ENCODE data around the gene ANAPC1. TPM values are rescaled to one million over a fixed set of nuclear protein-coding genes. Genes with fewer than 3 reads are reported as not detected.
"Not testable (repeated sequence)": the region's sequence is repeated elsewhere in the genome, so short reads cannot be mapped to it uniquely, and the experiment has no call there.

The ANAPC1 gene
- total RNA-seq, 2 donors from 2014 or later: 33.6 to 45.6 TPM

- H3K27ac ChIP-seq; H3K4me1 ChIP-seq (ENCODE audit: control insufficient read depth in 1 of 2, low read depth in 2 of 2); DNase-seq (ENCODE audit: low spot score); H3K9me3 ChIP-seq; H3K36me3 ChIP-seq; ATAC-seq (ENCODE audit: insufficient number of reproducible peaks, low FRiP score, low read depth); H3K27me3 ChIP-seq (replicated peaks; ENCODE audit: insufficient read depth); H3K4me3 ChIP-seq: not testable (repeated sequence)
Observed at GRCh38 chr2:111777155-111777554, 106.8 kb downstream of the ANAPC1 start.

- H3K27me3 ChIP-seq (replicated peaks; ENCODE audit: insufficient read depth); H3K4me1 ChIP-seq (ENCODE audit: control insufficient read depth in 1 of 2, low read depth in 2 of 2); ATAC-seq (ENCODE audit: insufficient number of reproducible peaks, low FRiP score, low read depth); H3K36me3 ChIP-seq; H3K4me3 ChIP-seq; DNase-seq (ENCODE audit: low spot score); H3K9me3 ChIP-seq; H3K27ac ChIP-seq: not testable (repeated sequence)
Observed at GRCh38 chr2:111776296-111776695, 107.7 kb downstream of the ANAPC1 start.

DNA sequence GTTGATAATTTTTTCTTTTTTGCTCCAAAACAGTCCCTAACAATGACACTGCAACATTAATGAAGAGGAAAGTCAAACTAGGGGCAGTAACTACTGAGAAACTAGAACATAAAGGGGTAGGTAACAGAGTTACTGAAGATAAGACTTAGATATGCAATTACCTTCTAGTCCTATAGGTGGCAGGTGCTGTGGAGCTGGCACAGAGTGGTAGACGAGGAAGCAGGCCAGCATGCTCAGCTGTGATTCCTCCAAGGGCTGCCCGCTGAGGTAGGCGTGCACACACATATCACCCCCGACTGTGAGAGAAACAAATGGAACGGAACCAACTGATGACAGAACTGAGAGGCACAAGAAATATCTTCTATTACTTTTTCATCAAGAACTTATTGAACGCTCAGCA lies 111.8 kb downstream of the ANAPC1 start:
- not testable (repeated sequence) for DNase-seq (ENCODE audit: low spot score); H3K27ac ChIP-seq; H3K4me1 ChIP-seq (ENCODE audit: control insufficient read depth in 1 of 2, low read depth in 2 of 2); H3K9me3 ChIP-seq; H3K27me3 ChIP-seq (replicated peaks; ENCODE audit: insufficient read depth); H3K4me3 ChIP-seq; H3K36me3 ChIP-seq; ATAC-seq (ENCODE audit: insufficient number of reproducible peaks, low FRiP score, low read depth)

DNA sequence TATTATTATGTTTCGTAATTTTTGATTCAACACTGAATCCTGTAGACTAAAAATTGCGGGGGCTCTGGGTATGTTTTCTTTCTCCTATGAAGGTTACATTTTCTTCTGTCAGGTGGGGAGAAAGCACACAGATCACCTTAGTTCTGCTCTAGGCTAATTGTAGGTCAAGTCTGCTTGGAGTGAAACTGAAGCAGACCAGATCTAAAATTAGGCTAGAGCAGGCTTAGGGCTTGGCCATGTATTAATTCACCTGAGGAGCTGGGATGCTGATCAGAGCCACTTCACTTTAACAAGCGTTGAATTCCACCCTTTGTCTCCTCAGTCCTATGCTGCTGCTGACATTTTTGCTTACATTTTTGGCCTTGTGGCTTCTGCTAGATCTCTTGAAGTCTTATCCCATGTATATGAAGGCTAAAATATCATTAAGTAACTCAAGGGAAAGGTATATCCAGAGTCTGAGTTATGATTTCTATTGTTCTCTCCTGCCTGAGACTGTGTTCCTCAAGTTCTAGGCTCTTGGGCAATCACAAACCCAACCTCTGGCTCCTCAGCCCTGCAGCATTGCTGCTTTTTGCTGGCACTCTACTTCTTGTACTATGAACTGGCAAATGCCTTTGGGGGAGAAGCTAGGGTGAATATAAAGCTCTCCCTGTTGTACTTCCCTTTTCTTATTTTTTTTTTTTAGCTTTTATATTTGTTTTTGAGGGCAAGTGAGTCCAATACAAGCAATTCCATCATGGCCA lies 112.9 kb downstream of the ANAPC1 start:
- not testable (repeated sequence) for DNase-seq (ENCODE audit: low spot score); H3K4me3 ChIP-seq; ATAC-seq (ENCODE audit: insufficient number of reproducible peaks, low FRiP score, low read depth)

GRCh38 chr2:111768266-111769190 lies 115.5 kb downstream of the ANAPC1 start:
- DNase-seq (ENCODE audit: low spot score); ATAC-seq (ENCODE audit: insufficient number of reproducible peaks, low FRiP score, low read depth); H3K27ac ChIP-seq: not testable (repeated sequence)

More for the DNA sequence above, 112.9 kb downstream of the ANAPC1 start:
- not testable (repeated sequence) for H3K27me3 ChIP-seq (replicated peaks; ENCODE audit: insufficient read depth); H3K36me3 ChIP-seq; H3K4me1 ChIP-seq (ENCODE audit: control insufficient read depth in 1 of 2, low read depth in 2 of 2); H3K9me3 ChIP-seq; H3K27ac ChIP-seq

GRCh38 chr2:111767087-111767486 lies 116.9 kb downstream of the ANAPC1 start:
- H3K27ac ChIP-seq; H3K36me3 ChIP-seq; DNase-seq (ENCODE audit: low spot score); H3K27me3 ChIP-seq (replicated peaks; ENCODE audit: insufficient read depth); H3K9me3 ChIP-seq; H3K4me3 ChIP-seq; H3K4me1 ChIP-seq (ENCODE audit: control insufficient read depth in 1 of 2, low read depth in 2 of 2); ATAC-seq (ENCODE audit: insufficient number of reproducible peaks, low FRiP score, low read depth): not testable (repeated sequence)

More at GRCh38 chr2:111768266-111769190, 115.5 kb downstream of the ANAPC1 start:
- H3K4me3 ChIP-seq; H3K4me1 ChIP-seq (ENCODE audit: control insufficient read depth in 1 of 2, low read depth in 2 of 2); H3K36me3 ChIP-seq; H3K9me3 ChIP-seq; H3K27me3 ChIP-seq (replicated peaks; ENCODE audit: insufficient read depth): not testable (repeated sequence)

GRCh38 chr2:111766295-111766694 lies 117.7 kb downstream of the ANAPC1 start:
- not testable (repeated sequence) for H3K27me3 ChIP-seq (replicated peaks; ENCODE audit: insufficient read depth); ATAC-seq (ENCODE audit: insufficient number of reproducible peaks, low FRiP score, low read depth); H3K36me3 ChIP-seq; H3K4me3 ChIP-seq; DNase-seq (ENCODE audit: low spot score); H3K9me3 ChIP-seq; H3K27ac ChIP-seq; H3K4me1 ChIP-seq (ENCODE audit: control insufficient read depth in 1 of 2, low read depth in 2 of 2)

- not testable (repeated sequence) for ATAC-seq (ENCODE audit: insufficient number of reproducible peaks, low FRiP score, low read depth); H3K4me1 ChIP-seq (ENCODE audit: control insufficient read depth in 1 of 2, low read depth in 2 of 2); H3K27ac ChIP-seq; H3K4me3 ChIP-seq; DNase-seq (ENCODE audit: low spot score); H3K27me3 ChIP-seq (replicated peaks; ENCODE audit: insufficient read depth); H3K36me3 ChIP-seq; H3K9me3 ChIP-seq
Observed at GRCh38 chr2:111764151-111764550, 119.8 kb downstream of the ANAPC1 start.

DNA sequence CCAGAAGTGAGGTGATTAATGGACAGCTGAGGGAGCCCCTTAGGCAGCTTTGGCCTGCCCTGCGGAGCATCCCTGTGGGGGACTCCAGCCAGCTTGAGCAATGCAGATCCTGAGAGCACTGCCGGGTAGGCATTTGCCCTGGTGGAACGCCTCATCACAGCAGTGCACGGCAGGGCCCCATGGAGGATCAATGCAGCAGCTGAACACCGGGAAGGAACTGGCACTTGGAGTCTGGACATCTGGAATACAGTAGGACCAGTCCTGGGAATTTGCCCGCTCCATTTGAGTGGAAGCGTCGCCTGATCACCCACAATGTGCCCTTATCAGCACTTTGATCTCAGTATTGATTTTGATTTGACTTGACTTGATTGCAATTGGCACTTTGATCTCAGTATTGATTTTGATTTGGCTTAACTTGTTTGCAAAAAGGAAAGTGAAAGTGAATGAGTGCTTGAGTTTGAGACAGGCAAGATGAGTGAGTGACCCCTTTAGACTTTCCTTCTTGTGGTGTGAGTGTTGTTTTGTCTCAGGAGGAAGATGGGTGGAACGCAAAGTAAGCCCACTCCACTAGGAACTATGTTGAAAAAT lies 123.2 kb downstream of the ANAPC1 start:
- not testable (repeated sequence) for H3K27ac ChIP-seq; H3K27me3 ChIP-seq (replicated peaks; ENCODE audit: insufficient read depth); H3K36me3 ChIP-seq; H3K4me3 ChIP-seq; H3K4me1 ChIP-seq (ENCODE audit: control insufficient read depth in 1 of 2, low read depth in 2 of 2); DNase-seq (ENCODE audit: low spot score); ATAC-seq (ENCODE audit: insufficient number of reproducible peaks, low FRiP score, low read depth); H3K9me3 ChIP-seq

DNA sequence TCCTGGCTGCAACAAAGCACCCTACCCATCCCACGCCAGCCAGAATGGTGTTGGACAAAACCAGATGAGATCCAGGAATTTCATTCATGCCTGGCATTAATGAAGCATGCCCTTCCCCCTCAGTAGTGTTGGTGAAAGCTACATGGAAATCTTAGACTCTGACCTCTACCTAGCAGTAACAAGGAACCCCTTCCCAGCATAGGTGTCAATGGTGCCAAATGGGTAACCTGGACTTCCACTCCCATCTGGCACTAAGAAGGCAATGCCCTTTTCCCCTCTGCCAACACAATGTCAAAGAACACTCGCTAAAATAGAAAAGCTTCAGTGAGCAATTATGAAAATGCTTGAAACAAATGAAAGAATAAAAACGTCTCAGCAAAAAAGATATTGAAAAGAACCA lies 131.5 kb downstream of the ANAPC1 start:
- not testable (repeated sequence) for H3K27me3 ChIP-seq (replicated peaks; ENCODE audit: insufficient read depth); H3K4me3 ChIP-seq; H3K9me3 ChIP-seq; ATAC-seq (ENCODE audit: insufficient number of reproducible peaks, low FRiP score, low read depth); H3K36me3 ChIP-seq; H3K4me1 ChIP-seq (ENCODE audit: control insufficient read depth in 1 of 2, low read depth in 2 of 2); DNase-seq (ENCODE audit: low spot score); H3K27ac ChIP-seq

GRCh38 chr2:111750641-111751040 lies 133.4 kb downstream of the ANAPC1 start:
- not testable (repeated sequence) for DNase-seq (ENCODE audit: low spot score); H3K27me3 ChIP-seq (replicated peaks; ENCODE audit: insufficient read depth); ATAC-seq (ENCODE audit: insufficient number of reproducible peaks, low FRiP score, low read depth); H3K36me3 ChIP-seq; H3K4me1 ChIP-seq (ENCODE audit: control insufficient read depth in 1 of 2, low read depth in 2 of 2); H3K27ac ChIP-seq; H3K9me3 ChIP-seq; H3K4me3 ChIP-seq

DNA sequence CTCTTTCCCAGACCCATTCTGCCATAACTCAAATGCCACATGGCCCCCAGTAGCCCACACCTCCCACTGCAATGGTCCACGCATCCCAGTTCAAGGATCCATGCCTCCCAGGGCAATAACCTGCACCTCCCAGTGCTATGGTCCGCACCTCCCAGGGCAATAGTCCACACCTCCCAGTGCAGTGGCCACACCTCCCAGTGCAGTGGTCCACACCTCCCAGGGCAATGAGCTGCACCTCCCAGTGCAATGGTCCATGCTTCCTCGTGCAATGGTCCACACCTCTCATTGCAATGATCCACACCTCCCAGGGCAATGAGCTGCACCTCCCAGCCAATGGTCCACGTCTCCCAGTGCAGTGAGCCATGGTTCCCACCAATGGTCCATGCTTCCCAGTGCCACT lies 135.6 kb downstream of the ANAPC1 start:
- H3K9me3 ChIP-seq; DNase-seq (ENCODE audit: low spot score); H3K36me3 ChIP-seq; H3K4me3 ChIP-seq; ATAC-seq (ENCODE audit: insufficient number of reproducible peaks, low FRiP score, low read depth); H3K27ac ChIP-seq; H3K4me1 ChIP-seq (ENCODE audit: control insufficient read depth in 1 of 2, low read depth in 2 of 2); H3K27me3 ChIP-seq (replicated peaks; ENCODE audit: insufficient read depth): not testable (repeated sequence)

All from thoracic aorta (tissue), 2 donors.